AG10803 (cell line): ENCODE data around the gene MYO3B.
"Not testable (repeated sequence)": the region's sequence is repeated elsewhere in the genome, so short reads cannot be mapped to it uniquely, and the experiment has no call there.

Source experiments
- DNase-seq: peaks from one replicate; pipeline ENCODE4 v3.0.0; 2010; ENCODE audit warnings: low read depth
- H3K4me3 ChIP-seq: 2 replicates; pipeline ENCODE4 v1.5.1; 2011; ENCODE audit warnings: mild to moderate bottlenecking, low read length, control low read depth
- TF ChIP-seq, protein P1 (sequence below): conservative IDR thresholded peaks from 2 replicates; pipeline ENCODE4 v1.5.1; 2011; ENCODE audit warnings: mild to moderate bottlenecking, low read length, control low read depth, inconsistent platforms

Gene MYO3B

DNA sequence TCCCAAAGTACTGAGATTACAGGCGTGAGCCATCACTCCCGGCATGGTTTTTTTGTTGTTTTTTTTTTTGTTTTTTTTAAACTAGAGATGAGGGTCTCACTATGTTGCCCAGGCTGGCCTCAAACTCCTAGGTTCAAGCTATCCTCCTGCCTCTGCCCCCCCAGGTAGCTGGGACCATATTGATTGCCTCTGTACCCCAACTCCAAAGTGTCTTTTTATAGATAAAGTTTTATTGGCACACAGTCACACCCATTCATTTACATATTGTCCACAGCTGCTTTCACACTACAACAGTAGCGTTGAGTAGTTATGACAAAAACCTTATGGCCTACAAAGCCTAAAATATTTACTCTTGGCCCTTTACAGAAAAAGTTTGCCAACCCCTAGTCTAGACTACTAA lies 492.0 kb downstream of the MYO3B start:
- TF ChIP-seq, protein P1, sequence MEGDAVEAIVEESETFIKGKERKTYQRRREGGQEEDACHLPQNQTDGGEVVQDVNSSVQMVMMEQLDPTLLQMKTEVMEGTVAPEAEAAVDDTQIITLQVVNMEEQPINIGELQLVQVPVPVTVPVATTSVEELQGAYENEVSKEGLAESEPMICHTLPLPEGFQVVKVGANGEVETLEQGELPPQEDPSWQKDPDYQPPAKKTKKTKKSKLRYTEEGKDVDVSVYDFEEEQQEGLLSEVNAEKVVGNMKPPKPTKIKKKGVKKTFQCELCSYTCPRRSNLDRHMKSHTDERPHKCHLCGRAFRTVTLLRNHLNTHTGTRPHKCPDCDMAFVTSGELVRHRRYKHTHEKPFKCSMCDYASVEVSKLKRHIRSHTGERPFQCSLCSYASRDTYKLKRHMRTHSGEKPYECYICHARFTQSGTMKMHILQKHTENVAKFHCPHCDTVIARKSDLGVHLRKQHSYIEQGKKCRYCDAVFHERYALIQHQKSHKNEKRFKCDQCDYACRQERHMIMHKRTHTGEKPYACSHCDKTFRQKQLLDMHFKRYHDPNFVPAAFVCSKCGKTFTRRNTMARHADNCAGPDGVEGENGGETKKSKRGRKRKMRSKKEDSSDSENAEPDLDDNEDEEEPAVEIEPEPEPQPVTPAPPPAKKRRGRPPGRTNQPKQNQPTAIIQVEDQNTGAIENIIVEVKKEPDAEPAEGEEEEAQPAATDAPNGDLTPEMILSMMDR, result no peak
- H3K4me3 ChIP-seq, result no peak overlapping the region
- no peak for DNase-seq

DNA sequence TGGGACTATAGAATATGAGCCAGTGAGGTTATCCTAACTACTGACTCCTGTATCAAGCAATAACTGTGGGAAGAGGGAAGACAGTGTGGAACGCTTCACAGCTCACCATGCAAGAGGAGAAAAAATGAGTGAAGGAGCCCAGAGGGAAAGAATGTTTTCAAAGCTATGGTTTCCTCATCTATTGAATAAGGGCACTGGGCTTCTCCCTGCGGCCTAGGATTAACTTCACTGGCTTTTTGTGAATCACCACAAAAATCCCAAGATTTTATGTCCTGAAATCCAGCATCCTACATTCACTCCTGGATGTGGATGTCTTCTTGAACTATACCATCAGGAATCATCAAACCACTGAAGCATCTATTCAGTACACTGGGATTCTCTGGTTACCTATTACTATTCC lies 492.7 kb downstream of the MYO3B start:
- no peak for DNase-seq
- TF ChIP-seq, protein P1, result no peak

DNA sequence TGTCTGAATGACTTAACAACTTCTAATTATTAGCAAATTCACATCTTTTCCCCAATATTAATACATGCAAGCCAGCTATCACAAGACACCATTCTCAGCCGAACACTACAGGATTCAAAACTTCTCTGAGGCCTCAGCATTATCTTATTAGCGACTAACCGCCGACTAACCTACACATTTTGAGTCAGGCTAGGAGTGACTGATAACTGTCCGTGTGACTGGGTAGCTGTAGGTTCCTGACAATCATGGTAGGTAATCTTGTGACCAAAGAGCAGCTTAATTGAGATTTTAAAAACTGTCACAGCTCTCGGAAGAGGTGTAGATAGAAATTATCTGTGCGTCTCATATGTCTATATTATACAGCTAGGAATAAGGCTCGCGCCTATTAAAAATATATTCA lies 493.1 kb downstream of the MYO3B start:
- TF ChIP-seq, protein P1, result no peak
- no peak overlapping the region for H3K4me3 ChIP-seq
- DNase-seq, result no peak

More for the DNA sequence above, 492.7 kb downstream of the MYO3B start:
- H3K4me3 ChIP-seq, result no peak overlapping the region

DNA sequence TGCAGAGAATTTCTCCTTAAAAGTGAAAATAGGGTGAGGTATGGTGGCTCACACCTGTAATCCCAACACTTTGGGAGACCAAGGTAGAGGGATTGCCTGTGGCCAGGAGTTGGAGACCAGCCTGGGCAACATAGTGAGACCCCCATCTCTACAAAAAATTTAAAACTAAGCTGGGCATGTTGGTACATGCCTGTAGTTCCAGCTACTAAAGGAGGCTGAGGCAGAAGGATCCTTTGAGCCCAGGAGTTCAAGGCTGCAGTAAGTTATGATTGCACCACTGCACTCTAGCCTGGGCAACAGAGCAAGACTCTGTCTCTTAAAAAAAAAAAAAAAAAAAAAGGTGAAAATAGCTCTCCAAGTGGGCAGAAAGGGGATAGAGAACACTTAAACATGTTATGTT lies 496.3 kb downstream of the MYO3B start:
- not testable (repeated sequence) for DNase-seq, H3K4me3 ChIP-seq

DNA sequence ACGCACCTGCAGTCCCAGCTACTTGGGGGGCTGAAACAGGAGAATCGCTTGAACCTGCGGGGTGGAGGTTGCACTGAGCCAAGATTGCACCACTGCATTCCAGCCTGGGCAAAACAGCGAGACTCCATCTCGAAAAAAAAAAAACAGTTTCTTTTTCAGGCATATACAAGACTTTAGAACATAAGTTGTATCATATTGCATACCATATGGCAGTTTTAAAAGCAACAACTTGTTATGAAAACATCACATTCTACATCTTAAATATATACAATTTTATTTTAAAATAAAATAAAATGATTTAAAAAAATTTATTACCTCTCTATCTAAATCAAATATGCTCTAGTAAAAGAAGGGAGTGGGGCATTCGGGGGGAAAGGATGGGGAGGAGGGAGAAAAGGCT lies 497.8 kb downstream of the MYO3B start:
- H3K4me3 ChIP-seq, result no peak overlapping the region
- no peak for DNase-seq
- TF ChIP-seq, protein P1, result no peak

DNA sequence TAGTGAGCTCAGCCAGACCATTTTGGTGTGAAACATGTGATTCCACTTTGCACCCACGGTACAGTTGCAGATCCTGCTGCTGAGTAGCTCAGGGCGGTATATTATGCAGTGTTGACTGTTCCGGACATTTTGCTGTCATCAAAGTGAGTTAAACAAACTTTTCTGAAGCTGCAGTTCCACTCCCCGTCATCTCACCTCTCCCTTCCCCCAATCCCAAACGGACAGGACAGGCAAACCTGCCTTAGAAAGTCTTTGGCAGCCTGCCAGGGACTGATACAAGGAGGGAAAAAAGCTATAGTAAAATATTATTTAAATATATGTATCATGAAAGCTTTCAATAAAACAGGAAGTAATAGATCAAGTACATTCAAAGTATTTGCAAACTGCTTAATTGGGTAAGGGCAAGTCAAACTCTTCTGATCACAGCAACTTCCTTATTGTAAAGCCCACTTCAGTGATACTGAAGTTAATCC lies 501.7 kb downstream of the MYO3B start:
- no peak for DNase-seq
- TF ChIP-seq, protein P1, result no peak
- H3K4me3 ChIP-seq, result no peak overlapping the region

DNA sequence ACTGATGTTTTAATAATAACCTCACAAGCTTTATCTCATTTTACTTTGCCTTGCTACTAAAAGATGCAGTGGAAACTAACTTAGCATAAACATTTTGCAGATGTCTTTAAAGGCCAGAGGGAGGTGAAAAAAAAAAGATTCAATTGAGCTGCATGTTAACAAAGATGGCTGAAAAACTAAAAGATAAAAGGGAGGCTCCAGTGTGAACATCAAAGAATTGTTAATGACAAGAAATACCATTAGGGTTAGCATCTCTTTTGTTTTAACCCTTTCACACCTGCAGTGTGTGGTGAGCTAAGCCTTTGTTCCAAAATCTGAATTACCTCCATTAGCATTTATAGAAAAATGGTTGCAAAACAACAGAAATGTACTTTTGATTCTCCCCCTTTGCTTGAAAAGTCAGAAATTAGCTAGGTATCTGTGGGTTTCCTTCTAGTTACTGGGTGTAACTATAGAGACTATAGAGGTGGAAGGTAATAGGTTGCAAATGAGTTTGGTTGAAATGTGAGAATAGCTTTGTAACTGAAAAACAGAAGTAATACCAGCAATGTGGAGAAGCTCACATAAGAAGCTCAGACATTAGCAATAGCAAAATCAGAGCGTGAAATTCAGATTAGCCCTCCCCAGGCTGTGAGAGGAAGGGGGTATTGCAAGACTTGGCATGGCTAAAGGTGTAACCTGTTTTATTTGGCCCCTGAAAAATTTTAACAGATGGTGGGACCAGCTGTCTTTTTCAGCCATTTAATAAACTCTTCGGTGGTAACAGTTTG lies 502.4 kb downstream of the MYO3B start:
- no peak for DNase-seq
- TF ChIP-seq, protein P1, result no peak
- no peak overlapping the region for H3K4me3 ChIP-seq
